ENCODE results near the gene ALKBH5.

DNA sequence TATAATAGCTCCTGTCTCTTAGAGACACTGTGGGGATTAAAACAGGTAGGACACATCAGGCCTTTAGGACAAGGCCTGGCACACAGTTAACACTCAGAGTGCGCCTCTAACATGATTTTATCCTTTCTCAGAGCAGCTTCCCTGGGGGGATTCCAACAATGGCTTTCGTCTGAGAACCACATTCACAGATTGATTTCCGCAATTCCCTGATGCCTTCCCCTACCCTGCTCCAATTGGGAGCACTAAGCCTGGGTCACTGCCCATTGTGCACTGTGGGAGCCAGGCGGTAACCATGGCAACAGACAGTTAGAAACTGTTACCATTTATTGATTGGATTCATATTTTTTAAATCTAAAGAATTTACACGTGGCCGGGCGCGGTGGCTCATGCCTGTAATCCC lies 5.9 kb upstream of the ALKBH5 start:
- TF ChIP-seq EZH2 (IDR thresholded peaks at IDR 0.05; ENCODE audit: borderline replicate concordance) (no peak), CTCF (IDR thresholded peaks at IDR 0.05; ENCODE audit: poor library complexity) (no peak)
